Activated gamma-delta T cell treated with anti-CD3 and anti-CD28 coated beads, Interleukin-2, amount 50 U/mL, for 16 hours (primary cell): ENCODE measurements around the gene PTPRN2.
"Not testable (repeated sequence)": the region's sequence is repeated elsewhere in the genome, so short reads cannot be mapped to it uniquely, and the experiment has no call there.

ENCODE experiments used
- DNase-seq: peaks from one replicate; pipeline ENCODE4 v3.0.0-alpha.2; 2020; ENCODE audit warnings: low read depth

The PTPRN2 gene

DNA sequence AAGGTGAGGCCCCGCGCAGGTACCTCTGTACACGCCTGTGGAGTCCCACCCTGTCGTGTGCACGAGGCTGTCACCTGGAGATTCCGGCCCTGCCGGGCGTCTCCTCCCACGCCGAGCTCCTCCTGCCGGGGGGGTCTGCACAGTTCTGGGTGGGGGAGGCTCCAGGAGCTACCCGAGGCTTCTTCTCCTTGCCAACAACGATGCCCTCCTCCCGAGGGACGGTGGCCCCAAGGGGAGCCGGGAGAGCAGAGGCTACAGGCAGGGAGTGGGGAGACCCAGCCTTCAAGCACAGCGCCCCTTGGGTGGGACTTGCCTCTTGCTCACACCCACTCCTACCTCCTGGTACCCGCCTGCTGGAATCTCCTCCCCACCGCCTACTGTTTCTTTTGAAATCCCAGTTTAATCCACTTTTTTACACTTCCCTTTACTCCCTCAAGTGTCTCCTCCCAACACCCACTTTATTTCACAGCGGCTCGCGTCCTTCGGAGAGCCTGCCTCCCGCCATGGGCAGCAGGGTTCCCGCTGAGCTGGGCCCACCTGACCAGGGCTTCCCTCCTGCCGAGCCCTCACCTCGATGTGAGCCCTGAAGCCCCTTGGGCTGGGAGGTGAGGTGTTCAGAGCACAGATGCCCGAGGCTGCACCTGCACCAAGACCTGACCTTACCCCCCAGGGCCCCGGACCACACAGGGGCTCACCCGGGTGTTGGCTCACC is 912.8 kb downstream of the PTPRN2 start:
- no peak for DNase-seq

DNA sequence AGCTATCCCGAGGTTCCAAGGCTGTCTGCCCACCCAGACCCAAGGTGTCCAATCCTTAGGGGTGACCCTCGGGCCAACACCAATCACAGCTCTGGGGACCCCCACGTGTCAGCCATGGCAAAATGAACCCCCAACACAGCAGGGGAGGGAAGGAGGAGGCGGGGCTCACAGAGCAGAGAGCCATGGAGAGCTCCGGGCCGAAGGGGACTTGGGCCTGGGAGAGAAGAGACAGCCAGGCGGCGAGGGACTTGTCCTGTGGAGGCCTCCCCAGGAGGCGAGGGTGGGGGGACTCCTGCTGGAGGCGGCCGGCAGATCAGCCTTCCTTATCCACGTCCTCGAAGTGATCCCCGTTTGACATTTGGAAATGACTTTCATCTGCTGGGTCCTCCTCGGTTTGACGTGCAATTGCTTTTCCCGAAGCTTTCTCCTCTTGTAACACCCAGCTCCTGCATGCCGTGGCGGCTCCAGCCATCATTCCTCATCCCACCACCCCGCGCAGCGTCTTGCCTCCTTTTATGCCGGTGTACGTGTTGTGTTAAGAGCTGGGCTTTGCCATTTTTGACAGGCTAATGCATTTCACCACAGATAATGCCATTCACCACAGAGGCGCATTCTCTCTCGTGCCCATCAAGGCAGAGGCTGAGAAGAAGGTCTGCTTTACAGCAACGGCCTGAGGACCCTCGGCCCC is 913.5 kb downstream of the PTPRN2 start:
- no peak for DNase-seq

- no peak for DNase-seq
Measured at GRCh38 chr7:157673573-157673972, 914.0 kb downstream of the PTPRN2 start.

- no peak for DNase-seq
Measured at GRCh38 chr7:157671358-157672255, 916.0 kb downstream of the PTPRN2 start.

- DNase-seq = no peak
Measured at GRCh38 chr7:157670490-157671357, 916.9 kb downstream of the PTPRN2 start.

DNA sequence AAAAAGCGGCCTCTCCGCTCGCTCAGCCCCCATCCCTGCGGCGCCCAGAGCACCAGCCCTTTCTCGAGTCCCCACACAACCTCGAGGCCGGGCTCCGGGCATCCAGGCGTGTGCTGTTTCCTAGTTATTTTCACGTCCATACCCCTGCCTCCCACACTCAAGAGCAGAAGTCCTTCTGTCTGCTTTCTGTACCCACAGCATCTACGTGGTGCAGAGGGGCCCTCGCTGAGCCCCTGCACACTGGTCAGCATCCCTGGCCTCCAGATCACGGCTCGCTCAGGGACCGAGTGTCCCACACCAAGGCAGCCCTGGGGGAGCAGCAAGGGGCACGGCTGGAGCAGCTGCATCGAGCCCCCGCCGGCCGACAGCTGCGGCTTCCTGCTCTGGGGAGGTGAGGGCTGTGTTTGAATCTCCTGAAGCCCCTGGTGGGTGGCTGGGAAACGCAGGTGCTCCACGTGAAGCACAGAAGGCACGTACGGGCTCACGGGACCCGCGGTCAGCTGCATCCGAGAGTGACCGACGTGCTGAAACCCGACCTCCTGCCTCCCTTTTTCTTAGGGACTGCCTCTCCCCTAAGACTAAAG is 917.8 kb downstream of the PTPRN2 start:
- no peak for DNase-seq

- no peak for DNase-seq
Measured at GRCh38 chr7:157668884-157669767, 918.5 kb downstream of the PTPRN2 start.

- DNase-seq = no peak
Measured at GRCh38 chr7:157668221-157668883, 919.3 kb downstream of the PTPRN2 start.

GRCh38 chr7:157667731-157668130 is 919.9 kb downstream of the PTPRN2 start:
- no peak for DNase-seq

DNA sequence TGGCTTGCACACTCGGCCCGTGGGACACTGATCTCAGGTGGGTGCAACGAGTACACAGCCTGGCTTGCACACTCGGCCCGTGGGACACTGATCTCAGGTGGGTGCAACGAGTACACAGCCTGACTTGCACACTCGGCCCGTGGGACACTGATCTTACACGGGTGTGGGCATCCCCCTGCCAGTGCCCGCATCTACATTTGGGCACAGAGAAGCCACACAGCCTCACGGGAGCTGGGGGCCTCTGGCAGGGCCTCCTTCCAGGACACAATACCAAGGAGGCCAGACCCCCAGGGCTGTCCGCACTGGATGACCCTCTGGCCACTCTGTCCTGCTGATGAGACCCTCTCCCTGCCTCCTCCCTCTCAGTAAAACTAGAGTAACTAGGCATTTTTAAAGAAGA is 920.4 kb downstream of the PTPRN2 start:
- DNase-seq = no peak

GRCh38 chr7:157666530-157667040 is 921.0 kb downstream of the PTPRN2 start:
- no peak for DNase-seq

GRCh38 chr7:157665634-157665988 is 922.0 kb downstream of the PTPRN2 start:
- not testable (repeated sequence) for DNase-seq

DNA sequence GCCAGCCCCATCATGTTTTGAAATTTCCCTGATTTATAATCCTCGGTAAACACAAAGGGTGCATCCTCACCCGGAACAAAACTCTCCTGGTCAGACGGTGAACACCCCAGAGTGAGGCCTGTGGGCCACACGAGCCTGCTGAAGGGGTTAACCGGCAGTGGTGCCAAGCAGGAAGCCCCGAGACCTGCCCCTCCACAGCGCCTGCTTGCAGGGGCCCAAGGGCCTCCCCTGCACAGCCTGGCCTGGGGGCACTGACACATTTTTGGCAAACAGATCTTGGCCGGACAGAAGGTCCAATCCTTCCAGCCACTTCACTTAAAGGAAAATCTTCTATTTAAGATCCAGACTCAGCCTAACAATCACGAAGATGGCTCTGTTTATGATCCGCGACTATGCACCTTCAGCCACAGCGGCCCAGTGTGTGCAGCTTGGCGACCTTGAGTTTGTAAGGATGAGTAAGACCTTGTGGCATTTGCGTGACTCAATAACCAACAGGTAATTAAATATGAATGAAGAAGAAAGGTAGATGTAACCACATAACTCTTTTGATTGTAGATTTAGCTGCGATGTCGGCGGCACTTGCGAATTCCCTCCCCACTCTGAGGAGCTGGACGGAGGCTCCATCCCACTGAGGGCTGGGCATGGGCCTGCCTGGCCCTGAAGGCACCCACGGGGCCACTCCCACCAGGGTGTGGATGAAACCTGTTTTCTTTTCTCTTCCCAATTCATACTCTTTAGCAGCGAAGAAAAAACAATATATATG is 922.6 kb downstream of the PTPRN2 start:
- DNase-seq = no peak

GRCh38 chr7:157664034-157664433 is 923.6 kb downstream of the PTPRN2 start:
- DNase-seq = no peak

- DNase-seq = no peak
Measured at GRCh38 chr7:157662981-157663716, 924.5 kb downstream of the PTPRN2 start.

DNA sequence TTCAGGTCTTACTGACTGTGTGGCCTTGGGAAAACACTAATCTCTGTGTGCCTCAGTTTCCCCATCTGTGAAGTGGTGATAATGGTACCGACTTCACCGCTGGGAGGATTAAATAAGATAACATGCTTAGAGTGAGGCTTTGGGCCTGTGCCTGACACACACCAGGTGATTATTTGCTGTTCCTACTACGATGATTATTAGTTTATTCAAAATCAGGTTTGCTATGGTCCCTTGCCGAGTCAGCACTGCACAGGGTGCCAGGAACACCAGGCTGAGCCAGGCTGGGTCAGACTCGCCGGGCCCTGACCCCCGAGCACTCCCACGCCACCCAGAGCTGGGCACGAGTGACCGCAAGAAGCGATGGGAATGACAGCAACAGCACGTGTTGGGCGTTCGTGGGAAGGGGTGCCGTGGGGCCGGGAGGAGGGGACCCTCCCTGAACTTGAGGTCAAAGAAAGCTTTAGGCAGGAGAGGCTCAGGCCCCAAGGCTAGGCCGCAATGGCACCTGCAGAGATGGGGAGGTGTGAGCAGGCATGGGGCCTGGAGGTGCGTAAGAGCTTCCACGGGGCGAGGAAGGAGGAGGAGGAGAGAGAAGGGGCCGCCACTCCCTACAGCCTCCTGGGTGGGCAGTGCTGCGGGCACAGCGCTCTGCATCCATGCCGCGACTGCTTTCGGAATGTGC is 925.4 kb downstream of the PTPRN2 start:
- DNase-seq = no peak

- no peak for DNase-seq
Measured at GRCh38 chr7:157661611-157661975, 926.0 kb downstream of the PTPRN2 start.
